H1 (cell line): ENCODE results near the gene KCNA1.

ENCODE experiments used
- CREB1 ChIP-seq: IDR thresholded peaks from 2 replicates; pipeline ENCODE4 v1.6.1; 2012; ENCODE audit warnings: inconsistent platforms
- CTCF ChIP-seq, 3 experiments: IDR thresholded peaks; 1 replicate in 2 of 3; 2 replicates in 1 of 3; pipeline versions ENCODE4 v1.5.1 to v1.6.1; 2011; ENCODE audit warnings: low read length in 3 of 3, mild to moderate bottlenecking in 3 of 3, inconsistent platforms in 2 of 3, low read depth in 1 of 3, moderate library complexity in 1 of 3; ENCODE audit not compliant: insufficient read depth in 1 of 3; ENCODE audit errors: control extremely low read depth in 1 of 3
- E2F6 ChIP-seq: IDR thresholded peaks from 2 replicates; pipeline ENCODE4 v1.6.1; 2012; ENCODE audit warnings: inconsistent platforms
- EP300 ChIP-seq, 2 experiments: IDR thresholded peaks; 1 replicate in 1 of 2; 2 replicates in 1 of 2; pipeline ENCODE4 v1.6.1; 2011 to 2012; ENCODE audit warnings: low read depth in 2 of 2, low read length in 2 of 2, mild to moderate bottlenecking in 2 of 2, borderline replicate concordance in 1 of 2, inconsistent platforms in 1 of 2, moderate library complexity in 1 of 2
- EZH2 ChIP-seq: fragments of 200-600 bp; sonication (generic); IDR thresholded peaks from 2 replicates; pipeline ENCODE4 v1.7.1; 2012; ENCODE audit warnings: low read depth, mild to moderate bottlenecking, moderate library complexity, low read length, inconsistent platforms; ENCODE audit not compliant: severe bottlenecking
- POLR2A ChIP-seq, 2 experiments: IDR thresholded peaks; 1 replicate in 1 of 2; 2 replicates in 1 of 2; pipeline ENCODE4 v1.6.1; 2011; ENCODE audit warnings: low read depth in 2 of 2, low read length in 2 of 2, mild to moderate bottlenecking in 2 of 2; ENCODE audit errors: control extremely low read depth in 1 of 2
- RXRA ChIP-seq: IDR thresholded peaks from 2 replicates; pipeline ENCODE4 v1.6.1; 2011; ENCODE audit warnings: low read depth, mild to moderate bottlenecking, low read length, moderate library complexity; ENCODE audit not compliant: insufficient read depth
- ZNF274 ChIP-seq: IDR thresholded peaks from 2 replicates; pipeline ENCODE4 v1.7.0; 2012; ENCODE audit warnings: low read length, borderline replicate concordance; ENCODE audit errors: extremely low read depth

- TF ChIP-seq ZNF274 (no peak), RXRA (no peak), E2F6 (no peak), EZH2 (no peak), CTCF (IDR thresholded peaks at IDR 0.05; ENCODE audit: control extremely low read depth in 1 of 3, insufficient read depth in 1 of 3, low read depth in 1 of 3, low read length in 3 of 3) (no peak), CREB1 (no peak), POLR2A (IDR thresholded peaks at IDR 0.05; ENCODE audit: control extremely low read depth in 1 of 2, low read depth in 2 of 2, low read length in 2 of 2) (no peak), EP300 (IDR thresholded peaks at IDR 0.05; ENCODE audit: borderline replicate concordance in 1 of 2, low read depth in 2 of 2, low read length in 2 of 2) (no peak)
Measured at GRCh38 chr12:4905316-4905715, 4.4 kb upstream of the KCNA1 start.
